HG03575 (cell line): Measurements from ENCODE around the gene SRPK2.

ENCODE experiments used
- ATAC-seq: cut with Tn5 transposase; IDR thresholded peaks from one replicate; pipeline ENCODE4 v1.9.1; 2021; ENCODE audit not compliant: unreplicated experiment, insufficient number of reproducible peaks, low FRiP score; ENCODE audit errors: extremely low read depth

The SRPK2 gene

GRCh38 chr7:105132335-105132734 is 256.4 kb downstream of the SRPK2 start:
- ATAC-seq = no peak

GRCh38 chr7:105131890-105132289 is 256.8 kb downstream of the SRPK2 start:
- ATAC-seq = no peak

GRCh38 chr7:105131033-105131656 is 257.6 kb downstream of the SRPK2 start:
- no peak for ATAC-seq

- ATAC-seq = no peak
Measured at GRCh38 chr7:105130580-105130979, 258.1 kb downstream of the SRPK2 start.

- no peak for ATAC-seq
Measured at GRCh38 chr7:105130048-105130447, 258.7 kb downstream of the SRPK2 start.

GRCh38 chr7:105127179-105127578 is 261.5 kb downstream of the SRPK2 start:
- ATAC-seq = no peak

- no peak for ATAC-seq
Measured at GRCh38 chr7:105126436-105126975, 262.2 kb downstream of the SRPK2 start.

- no peak for ATAC-seq
Measured at GRCh38 chr7:105125745-105126144, 263.0 kb downstream of the SRPK2 start.

- ATAC-seq = no peak
Measured at GRCh38 chr7:105122619-105123018, 266.1 kb downstream of the SRPK2 start.

GRCh38 chr7:105118612-105119600 is 269.8 kb downstream of the SRPK2 start:
- ATAC-seq = no peak

- no peak for ATAC-seq
Measured at GRCh38 chr7:105112440-105113418, 276.0 kb downstream of the SRPK2 start.

- ATAC-seq = no peak
Measured at GRCh38 chr7:105107458-105107857, 281.3 kb downstream of the SRPK2 start.

GRCh38 chr7:105106473-105106872 is 282.2 kb downstream of the SRPK2 start:
- ATAC-seq = no peak

- ATAC-seq = no peak
Measured at GRCh38 chr7:105105579-105105978, 283.1 kb downstream of the SRPK2 start.

- ATAC-seq = no peak
Measured at GRCh38 chr7:105102557-105103352, 286.0 kb downstream of the SRPK2 start.

GRCh38 chr7:105101864-105102263 is 286.9 kb downstream of the SRPK2 start:
- ATAC-seq = no peak

GRCh38 chr7:105098863-105099515 is 289.7 kb downstream of the SRPK2 start:
- peak; percentile 67 for ATAC-seq

GRCh38 chr7:105097619-105098018 is 291.1 kb downstream of the SRPK2 start:
- ATAC-seq = no peak
